Measurements from ENCODE around the gene ZNF581.

ZNF581 gene

GRCh38 chr19:55666343-55667005 is 23.0 kb downstream of the ZNF581 start:
- no peak for DNase-seq (ENCODE audit: low read depth, low spot score)

- no peak for DNase-seq (ENCODE audit: low read depth, low spot score)
Observed at GRCh38 chr19:55667006-55667381, 23.5 kb downstream of the ZNF581 start.

GRCh38 chr19:55667511-55667910 is 24.1 kb downstream of the ZNF581 start:
- DNase-seq (ENCODE audit: low read depth, low spot score), result no peak

- no peak for DNase-seq (ENCODE audit: low read depth, low spot score)
Observed at GRCh38 chr19:55667958-55668357, 24.5 kb downstream of the ZNF581 start.

- DNase-seq (ENCODE audit: low read depth, low spot score), result no peak
Observed at GRCh38 chr19:55668603-55669348, 25.3 kb downstream of the ZNF581 start.

GRCh38 chr19:55669418-55670279 is 26.2 kb downstream of the ZNF581 start:
- DNase-seq (ENCODE audit: low read depth, low spot score), result no peak

- peak; percentile 26 for DNase-seq (ENCODE audit: low read depth, low spot score)
Observed at GRCh38 chr19:55670280-55671053, 27.0 kb downstream of the ZNF581 start.

GRCh38 chr19:55671054-55671378 is 27.6 kb downstream of the ZNF581 start:
- no peak for DNase-seq (ENCODE audit: low read depth, low spot score)

GRCh38 chr19:55672418-55672817 is 29.0 kb downstream of the ZNF581 start:
- DNase-seq (ENCODE audit: low read depth, low spot score), result no peak

GRCh38 chr19:55673465-55673864 is 30.0 kb downstream of the ZNF581 start:
- no peak for DNase-seq (ENCODE audit: low read depth, low spot score)

- no peak for DNase-seq (ENCODE audit: low read depth, low spot score)
Observed at GRCh38 chr19:55673889-55674288, 30.4 kb downstream of the ZNF581 start.

- DNase-seq (ENCODE audit: low read depth, low spot score), result no peak
Observed at GRCh38 chr19:55674459-55674840, 31.0 kb downstream of the ZNF581 start.

GRCh38 chr19:55674841-55675660 is 31.6 kb downstream of the ZNF581 start, which contains the start of gene EPN1:
EPN1 (plus strand) TSS chr19:55675226; CDS start chr19:55678628, 3,402 bp downstream.
- DNase-seq (ENCODE audit: low read depth, low spot score), result peak; percentile 98

GRCh38 chr19:55675661-55676354 is 32.4 kb downstream of the ZNF581 start:
- DNase-seq (ENCODE audit: low read depth, low spot score), result no peak

- DNase-seq (ENCODE audit: low read depth, low spot score), result no peak
Observed at GRCh38 chr19:55676383-55676782, 32.9 kb downstream of the ZNF581 start.

GRCh38 chr19:55676889-55677505 is 33.5 kb downstream of the ZNF581 start:
- no peak for DNase-seq (ENCODE audit: low read depth, low spot score)

GRCh38 chr19:55677572-55678028 is 34.2 kb downstream of the ZNF581 start:
- no peak for DNase-seq (ENCODE audit: low read depth, low spot score)

- no peak for DNase-seq (ENCODE audit: low read depth, low spot score)
Observed at GRCh38 chr19:55678121-55678671, 34.7 kb downstream of the ZNF581 start.
